ENCODE measurements around the gene NCKAP5.

The NCKAP5 gene

DNA sequence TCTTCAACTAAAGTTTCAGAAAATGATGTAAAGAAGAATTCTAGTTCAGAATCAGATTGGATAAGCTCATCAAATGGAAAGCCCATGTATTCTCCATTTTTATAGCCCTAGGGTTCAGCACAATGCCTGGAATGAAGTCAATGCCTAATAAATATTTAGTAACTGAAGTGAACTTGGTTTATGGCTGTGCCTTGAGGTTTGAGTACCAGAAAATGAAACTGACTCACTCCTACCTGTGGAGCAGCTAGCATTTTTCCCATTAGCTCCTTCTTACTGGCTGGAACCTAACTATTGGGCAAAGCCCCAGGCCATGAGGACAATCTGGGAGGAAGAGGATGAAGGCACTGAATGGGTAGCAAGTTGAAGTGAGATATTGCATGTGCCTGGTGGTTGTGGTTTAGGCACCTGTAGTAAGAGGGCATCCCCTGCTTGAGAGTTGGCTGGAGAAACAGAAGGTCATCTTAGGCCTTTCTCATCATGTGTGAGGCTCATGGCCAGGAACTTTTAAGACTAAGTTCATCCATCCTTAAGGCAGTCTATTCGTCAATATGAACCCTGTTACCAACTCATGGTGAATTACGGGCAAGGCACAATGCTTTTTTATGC lies 813.3 kb downstream of the NCKAP5 start:
- TF ChIP-seq, protein P1, sequence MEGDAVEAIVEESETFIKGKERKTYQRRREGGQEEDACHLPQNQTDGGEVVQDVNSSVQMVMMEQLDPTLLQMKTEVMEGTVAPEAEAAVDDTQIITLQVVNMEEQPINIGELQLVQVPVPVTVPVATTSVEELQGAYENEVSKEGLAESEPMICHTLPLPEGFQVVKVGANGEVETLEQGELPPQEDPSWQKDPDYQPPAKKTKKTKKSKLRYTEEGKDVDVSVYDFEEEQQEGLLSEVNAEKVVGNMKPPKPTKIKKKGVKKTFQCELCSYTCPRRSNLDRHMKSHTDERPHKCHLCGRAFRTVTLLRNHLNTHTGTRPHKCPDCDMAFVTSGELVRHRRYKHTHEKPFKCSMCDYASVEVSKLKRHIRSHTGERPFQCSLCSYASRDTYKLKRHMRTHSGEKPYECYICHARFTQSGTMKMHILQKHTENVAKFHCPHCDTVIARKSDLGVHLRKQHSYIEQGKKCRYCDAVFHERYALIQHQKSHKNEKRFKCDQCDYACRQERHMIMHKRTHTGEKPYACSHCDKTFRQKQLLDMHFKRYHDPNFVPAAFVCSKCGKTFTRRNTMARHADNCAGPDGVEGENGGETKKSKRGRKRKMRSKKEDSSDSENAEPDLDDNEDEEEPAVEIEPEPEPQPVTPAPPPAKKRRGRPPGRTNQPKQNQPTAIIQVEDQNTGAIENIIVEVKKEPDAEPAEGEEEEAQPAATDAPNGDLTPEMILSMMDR (IDR thresholded peaks at IDR 0.05; ENCODE audit: unreplicated experiment in 3 of 3), result no peak
- Mint-ChIP-seq H3K36me3 (ENCODE audit: low read depth) (peaks cover 2% of the 10 kb centered on the region), H3K27ac (no peak overlapping the region), H3K4me3 (no peak overlapping the region), H3K27me3 (ENCODE audit: low read depth) (no peaks in the 10 kb centered on the region), H3K4me1 (peaks cover 13% of the 10 kb centered on the region), H3K9me3 (peaks cover 9% of the 10 kb centered on the region)

DNA sequence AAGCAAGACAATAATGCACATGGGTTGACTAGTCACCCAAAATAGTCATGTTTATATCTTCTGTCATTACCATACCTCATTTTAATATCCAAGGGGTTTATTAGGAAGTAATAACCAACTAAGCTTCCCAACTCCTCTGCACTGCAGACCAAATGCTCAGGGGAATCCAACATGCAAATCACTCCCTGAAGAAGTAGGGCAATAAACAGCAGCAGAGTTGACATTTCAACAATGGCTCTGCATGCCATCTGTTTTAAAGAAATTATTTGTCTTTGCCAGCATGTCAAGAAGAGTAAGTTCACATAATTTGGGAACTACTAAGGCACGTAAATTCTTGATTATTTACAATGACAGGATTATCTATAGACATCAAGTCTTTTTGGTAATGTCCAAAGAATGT lies 813.9 kb downstream of the NCKAP5 start:
- TF ChIP-seq, protein P1 (IDR thresholded peaks at IDR 0.05; ENCODE audit: unreplicated experiment in 3 of 3), result no peak

DNA sequence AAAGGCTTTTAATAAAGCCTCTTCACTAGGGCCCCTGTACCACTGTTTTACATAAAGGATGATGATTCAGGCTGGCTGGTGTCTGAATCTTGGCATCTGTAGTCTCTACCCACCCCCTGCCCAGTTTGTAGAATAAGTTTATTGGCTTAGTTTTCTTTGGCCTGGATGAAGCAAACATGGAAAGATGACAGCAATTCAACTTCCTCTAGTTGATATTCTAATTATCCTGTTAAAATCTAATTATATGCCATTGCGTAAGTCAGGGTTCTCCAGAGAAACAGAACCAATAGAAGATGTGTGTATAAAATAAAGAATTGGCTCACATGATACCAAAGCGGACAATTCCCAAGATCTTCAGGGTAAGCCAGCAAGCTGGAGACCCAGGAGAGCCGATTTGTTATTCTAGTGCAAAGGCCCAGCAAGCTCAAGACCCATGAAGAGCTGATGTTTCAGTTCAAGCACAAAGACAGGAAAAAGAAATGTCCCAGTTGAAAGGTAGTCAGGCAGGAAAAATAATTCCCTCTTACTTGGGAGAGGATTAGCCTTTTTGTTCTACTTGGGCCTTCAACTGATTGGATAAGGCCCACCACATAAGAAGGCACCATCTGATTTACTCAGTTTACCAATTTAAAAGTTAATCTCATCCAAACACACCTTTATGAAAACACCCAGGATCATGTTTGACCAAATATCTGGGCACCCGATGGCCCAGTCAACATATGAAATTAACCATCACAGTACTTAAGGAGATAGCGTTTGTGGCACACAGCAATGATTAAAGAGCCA lies 815.6 kb downstream of the NCKAP5 start:
- Mint-ChIP-seq H3K4me1 (peaks cover 7% of the 10 kb centered on the region), H3K4me3 (no peak overlapping the region), H3K27ac (no peak overlapping the region), H3K27me3 (ENCODE audit: low read depth) (no peaks in the 10 kb centered on the region), H3K36me3 (ENCODE audit: low read depth) (no peaks in the 10 kb centered on the region), H3K9me3 (no peaks in the 10 kb centered on the region)
- TF ChIP-seq, protein P1 (IDR thresholded peaks at IDR 0.05; ENCODE audit: unreplicated experiment in 3 of 3), result no peak

More for the DNA sequence above, 813.9 kb downstream of the NCKAP5 start:
- no peak overlapping the region for H3K4me3 Mint-ChIP-seq
- H3K27me3 Mint-ChIP-seq (ENCODE audit: low read depth), result no peaks in the 10 kb centered on the region
- peaks cover 4% of the 10 kb centered on the region for H3K9me3 Mint-ChIP-seq
- peaks cover 13% of the 10 kb centered on the region for H3K4me1 Mint-ChIP-seq
- no peak overlapping the region for H3K27ac Mint-ChIP-seq
- no peaks in the 10 kb centered on the region for H3K36me3 Mint-ChIP-seq (ENCODE audit: low read depth)

DNA sequence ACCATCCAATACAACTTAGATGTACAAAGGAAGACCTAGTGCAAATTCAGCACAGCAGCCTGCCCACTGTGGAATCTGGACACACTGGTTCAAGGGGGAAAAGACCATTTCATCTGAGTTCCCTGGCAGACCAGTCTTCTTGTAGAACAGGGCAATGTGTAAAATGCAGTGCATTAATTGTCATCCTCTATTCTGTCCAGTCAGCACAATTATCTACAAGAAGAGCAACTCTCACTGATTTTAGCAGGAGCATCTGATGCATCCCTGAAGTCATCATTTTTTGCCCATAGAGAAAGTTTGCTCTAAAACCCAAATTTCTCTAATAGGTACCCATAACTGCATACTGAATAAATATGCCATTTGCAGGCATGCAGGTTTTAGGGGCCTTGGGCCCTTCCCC lies 816.4 kb downstream of the NCKAP5 start:
- H3K27ac Mint-ChIP-seq, result no peak overlapping the region
- H3K9me3 Mint-ChIP-seq, result peaks cover 3% of the 10 kb centered on the region
- TF ChIP-seq, protein P1 (IDR thresholded peaks at IDR 0.05; ENCODE audit: unreplicated experiment in 3 of 3), result no peak
- H3K27me3 Mint-ChIP-seq (ENCODE audit: low read depth), result no peaks in the 10 kb centered on the region
- no peak overlapping the region for H3K4me3 Mint-ChIP-seq
- no peaks in the 10 kb centered on the region for H3K4me1 Mint-ChIP-seq
- no peaks in the 10 kb centered on the region for H3K36me3 Mint-ChIP-seq (ENCODE audit: low read depth)

DNA sequence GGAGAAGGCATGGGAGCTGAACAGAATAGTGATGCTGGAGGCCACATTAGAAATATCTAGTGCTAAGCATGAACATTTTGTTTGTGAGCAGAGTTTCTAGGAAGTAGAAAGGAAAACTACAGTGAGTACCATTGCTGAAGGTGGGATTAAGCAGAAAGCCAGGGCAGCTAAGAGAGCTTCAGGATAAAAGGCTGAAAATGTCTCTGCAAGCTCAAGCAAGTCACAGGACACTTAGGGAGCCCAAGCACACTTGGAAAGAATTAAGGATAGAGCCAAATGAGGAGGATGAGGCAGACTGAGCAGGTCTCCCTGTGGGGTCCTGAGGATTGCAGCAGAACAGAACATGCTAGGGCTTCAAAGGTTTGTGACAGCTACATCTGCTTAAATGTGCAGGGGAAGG lies 817.7 kb downstream of the NCKAP5 start:
- Mint-ChIP-seq H3K4me1 (no peaks in the 10 kb centered on the region), H3K27me3 (ENCODE audit: low read depth) (no peaks in the 10 kb centered on the region), H3K27ac (no peak overlapping the region), H3K9me3 (peaks cover 4% of the 10 kb centered on the region), H3K36me3 (ENCODE audit: low read depth) (no peaks in the 10 kb centered on the region), H3K4me3 (no peak overlapping the region)
- TF ChIP-seq, protein P1 (IDR thresholded peaks at IDR 0.05; ENCODE audit: unreplicated experiment in 3 of 3), result no peak

DNA sequence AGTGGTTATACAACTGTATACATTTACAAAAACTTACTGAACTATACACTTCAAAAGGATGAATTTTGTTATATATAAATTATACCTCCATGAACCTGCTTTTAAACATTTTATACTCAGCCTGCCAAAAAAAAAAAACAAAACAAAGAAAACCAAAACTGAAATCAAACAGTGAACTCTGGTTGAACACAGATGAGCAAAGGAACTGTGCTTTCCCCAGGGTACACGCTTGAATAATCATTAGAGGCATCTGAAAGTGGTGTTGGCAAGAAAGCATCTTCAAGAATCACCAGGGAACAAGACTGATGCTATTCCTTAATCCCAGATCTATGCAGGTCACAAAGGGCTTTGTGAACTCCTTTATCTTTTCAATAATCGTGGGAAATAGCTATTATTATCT lies 821.2 kb downstream of the NCKAP5 start:
- no peaks in the 10 kb centered on the region for H3K4me1 Mint-ChIP-seq
- H3K27me3 Mint-ChIP-seq (ENCODE audit: low read depth), result no peaks in the 10 kb centered on the region
- H3K36me3 Mint-ChIP-seq (ENCODE audit: low read depth), result no peaks in the 10 kb centered on the region
- TF ChIP-seq, protein P1 (IDR thresholded peaks at IDR 0.05; ENCODE audit: unreplicated experiment in 3 of 3), result no peak
- peaks cover 8% of the 10 kb centered on the region for H3K9me3 Mint-ChIP-seq
- H3K4me3 Mint-ChIP-seq, result no peak overlapping the region
- no peak overlapping the region for H3K27ac Mint-ChIP-seq

All from nephron (organoid).